Mucosa of descending colon (tissue), 3 donors: ENCODE results near the gene TMEM132C. TPM values are rescaled to one million over a fixed set of nuclear protein-coding genes. Genes with fewer than 3 reads are reported as not detected.

Experiments
- ATAC-seq: fragments of 200-7000 bp; cut with Tn5 transposase; one replicate; pipeline ENCODE4 v1.9.1; 2020; ENCODE audit warnings: mild to moderate bottlenecking, moderate library complexity
- DNase-seq, 3 donors: peaks; one replicate each; pipeline ENCODE4 v3.0.0-alpha.2; 2020
- H3K36me3 ChIP-seq: fragments of 200-600 bp; one replicate; pipeline ENCODE4 v1.8.0; 2021; ENCODE audit warnings: low read depth, mild to moderate bottlenecking
- H3K4me1 ChIP-seq: fragments of 200-600 bp; one replicate; pipeline ENCODE4 v1.8.0; 2021; ENCODE audit warnings: low read depth, mild to moderate bottlenecking
- H3K4me3 ChIP-seq: fragments of 200-600 bp; one replicate; pipeline ENCODE4 v1.8.0; 2021; ENCODE audit warnings: mild to moderate bottlenecking
- H3K9me3 ChIP-seq: fragments of 200-600 bp; one replicate; pipeline ENCODE4 v1.8.0; 2021; ENCODE audit warnings: mild to moderate bottlenecking
- intact Hi-C, 2 donors: fragments of 100-400 bp; cut with DNase I in 1 of 2; cut with micrococcal nuclease in 1 of 2; formaldehyde crosslinking; loops; one replicate each; pipeline versions ENCODE4 v1.11.0 to v1.11.1; 2022; cut with DNase I, micrococcal nuclease
- total RNA-seq, 3 donors: library from RNA; stranded (reverse); fragmentation: NEBNext Ultra II Directional in 2 of 3; extraction: Animal tissue kit (Norgen Biotek cat#: 25700) in 2 of 3; gene quantifications; one replicate each; pipeline versions ENCODE4 v1.2.1 to v1.2.4, GENCODE V29; 2021 to 2023
- TF ChIP-seq, protein P1 (sequence below): fragments of 200-600 bp; IDR thresholded peaks from one replicate; pipeline ENCODE4 v1.8.0; 2022; ENCODE audit warnings: antibody characterized with exemption, mild to moderate bottlenecking
- donor health status: DM: no; HTN: no; CAD: no; lungs with moderate emphysema.
- donor health status: DM: no; HTN: no; CAD: no.
- donor health status: DM: no; HTN: yes; CAD: no.

TMEM132C gene
- total RNA-seq, 3 donors from 2014 or later, result 0.23 to 2.4 (median 1.2) TPM

DNA sequence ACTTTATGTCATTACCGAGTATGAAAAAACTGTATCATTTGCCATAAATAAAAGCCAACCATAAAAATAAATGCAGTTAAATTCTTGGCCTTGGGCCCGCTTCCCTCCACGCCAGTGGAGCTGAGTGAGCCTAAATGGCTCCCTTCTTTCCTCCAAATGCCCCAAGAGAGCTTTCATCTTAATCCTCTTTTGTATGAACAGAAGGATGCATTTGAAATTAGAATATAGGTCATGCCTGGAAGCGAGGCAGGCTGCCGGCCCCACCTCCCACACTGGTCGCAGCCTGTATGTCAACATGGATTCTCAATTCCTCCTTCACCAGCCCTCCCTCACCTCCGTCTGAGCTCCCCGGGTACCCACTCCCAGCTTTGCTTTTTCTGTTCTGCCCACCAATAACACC is 311.1 kb downstream of the TMEM132C start:
- Histone ChIP-seq H3K4me1 (no peaks in the 10 kb centered on the region), H3K9me3 (no peaks in the 10 kb centered on the region), H3K4me3 (no peak overlapping the region), H3K36me3 (no peaks in the 10 kb centered on the region)
- ATAC-seq (no peak), DNase-seq (no peak)
- intact Hi-C loops, result no loop called here
- TF ChIP-seq, protein P1, sequence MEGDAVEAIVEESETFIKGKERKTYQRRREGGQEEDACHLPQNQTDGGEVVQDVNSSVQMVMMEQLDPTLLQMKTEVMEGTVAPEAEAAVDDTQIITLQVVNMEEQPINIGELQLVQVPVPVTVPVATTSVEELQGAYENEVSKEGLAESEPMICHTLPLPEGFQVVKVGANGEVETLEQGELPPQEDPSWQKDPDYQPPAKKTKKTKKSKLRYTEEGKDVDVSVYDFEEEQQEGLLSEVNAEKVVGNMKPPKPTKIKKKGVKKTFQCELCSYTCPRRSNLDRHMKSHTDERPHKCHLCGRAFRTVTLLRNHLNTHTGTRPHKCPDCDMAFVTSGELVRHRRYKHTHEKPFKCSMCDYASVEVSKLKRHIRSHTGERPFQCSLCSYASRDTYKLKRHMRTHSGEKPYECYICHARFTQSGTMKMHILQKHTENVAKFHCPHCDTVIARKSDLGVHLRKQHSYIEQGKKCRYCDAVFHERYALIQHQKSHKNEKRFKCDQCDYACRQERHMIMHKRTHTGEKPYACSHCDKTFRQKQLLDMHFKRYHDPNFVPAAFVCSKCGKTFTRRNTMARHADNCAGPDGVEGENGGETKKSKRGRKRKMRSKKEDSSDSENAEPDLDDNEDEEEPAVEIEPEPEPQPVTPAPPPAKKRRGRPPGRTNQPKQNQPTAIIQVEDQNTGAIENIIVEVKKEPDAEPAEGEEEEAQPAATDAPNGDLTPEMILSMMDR, result no peak

DNA sequence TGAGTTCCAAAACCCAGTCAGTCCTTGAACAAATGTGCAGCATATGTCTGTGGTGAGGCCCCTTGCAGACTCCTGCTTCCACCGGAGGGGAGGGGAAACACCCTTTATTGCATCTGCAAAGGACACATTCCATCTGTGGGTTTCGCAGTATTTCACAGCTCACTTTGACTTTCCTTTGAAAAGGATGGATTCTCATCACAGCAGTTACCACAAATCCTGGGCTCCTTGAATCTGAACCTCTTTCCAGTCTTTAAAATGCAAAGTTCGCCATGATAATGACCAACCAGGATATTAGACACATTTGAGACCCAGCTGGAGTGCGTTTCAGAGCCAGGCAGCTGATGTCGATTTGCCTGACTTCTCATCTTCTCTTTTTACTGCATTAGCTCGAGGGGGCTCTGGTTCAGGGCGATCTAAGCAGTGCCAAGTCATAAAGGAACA is 314.4 kb downstream of the TMEM132C start:
- Histone ChIP-seq H3K4me3 (no peak overlapping the region), H3K9me3 (no peaks in the 10 kb centered on the region), H3K4me1 (no peaks in the 10 kb centered on the region), H3K36me3 (no peaks in the 10 kb centered on the region)
- intact Hi-C loops, result no loop called here
- TF ChIP-seq, protein P1, result no peak
- DNase-seq (no peak), ATAC-seq (no peak)

DNA sequence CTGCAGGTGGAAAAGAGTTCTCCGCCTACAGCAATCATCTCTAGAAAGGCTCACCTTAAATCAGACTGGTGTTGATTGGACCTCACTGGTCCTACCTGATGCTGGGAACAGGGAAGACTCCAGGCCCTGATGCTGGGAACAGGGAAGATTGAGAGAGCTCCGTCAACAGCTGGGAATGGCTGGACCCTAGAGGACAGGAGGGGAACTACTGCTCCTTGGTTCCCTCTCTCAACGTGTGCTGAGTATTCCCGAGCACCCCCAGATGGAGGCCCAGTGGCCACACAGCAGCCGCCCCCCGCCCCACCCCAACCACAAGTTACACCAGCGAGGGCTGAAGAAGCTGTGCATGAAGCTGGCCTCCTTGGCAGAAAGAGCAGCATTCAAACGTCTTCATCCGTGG is 316.5 kb downstream of the TMEM132C start:
- no peaks in the 10 kb centered on the region for H3K4me1 ChIP-seq
- intact Hi-C loops, result no loop called here
- ATAC-seq, result peak; percentile 30
- H3K36me3 ChIP-seq, result no peaks in the 10 kb centered on the region
- DNase-seq, result no peak
- H3K4me3 ChIP-seq, result no peak overlapping the region
- H3K9me3 ChIP-seq, result no peaks in the 10 kb centered on the region
- TF ChIP-seq, protein P1, result no peak

DNA sequence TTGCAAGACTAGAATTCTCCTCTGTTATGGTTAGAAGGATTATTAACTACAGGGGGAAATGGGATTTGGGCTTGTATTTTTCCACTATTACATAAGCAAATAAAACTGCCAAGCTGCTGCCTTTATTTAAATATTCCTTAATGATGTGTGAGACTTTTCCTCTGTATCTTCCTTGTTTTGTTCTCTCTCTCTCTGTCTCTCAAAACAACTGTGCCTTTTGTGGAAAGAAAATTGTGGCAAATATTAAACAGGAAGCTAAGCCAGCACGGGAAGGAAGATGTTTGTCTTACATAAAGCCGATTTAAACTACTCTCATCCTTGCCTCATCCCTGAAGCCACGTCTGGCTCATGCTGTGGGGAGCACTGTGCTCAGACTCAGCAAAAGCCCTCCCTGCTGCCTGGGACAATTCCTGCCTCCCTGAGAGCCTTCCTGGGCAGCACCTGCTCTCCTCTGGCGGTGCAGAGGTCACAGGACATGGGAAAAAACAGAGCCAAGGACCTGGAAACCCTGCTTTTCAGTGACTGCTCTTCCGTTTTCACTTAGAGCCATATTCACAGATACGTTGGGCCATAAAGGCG is 319.6 kb downstream of the TMEM132C start:
- TF ChIP-seq, protein P1, result no peak
- no peaks in the 10 kb centered on the region for H3K9me3 ChIP-seq
- DNase-seq, result no peak
- intact Hi-C loops, result no loop called here
- peak; percentile 53 for ATAC-seq
- no peak overlapping the region for H3K4me3 ChIP-seq
- H3K36me3 ChIP-seq, result no peaks in the 10 kb centered on the region
- no peaks in the 10 kb centered on the region for H3K4me1 ChIP-seq

DNA sequence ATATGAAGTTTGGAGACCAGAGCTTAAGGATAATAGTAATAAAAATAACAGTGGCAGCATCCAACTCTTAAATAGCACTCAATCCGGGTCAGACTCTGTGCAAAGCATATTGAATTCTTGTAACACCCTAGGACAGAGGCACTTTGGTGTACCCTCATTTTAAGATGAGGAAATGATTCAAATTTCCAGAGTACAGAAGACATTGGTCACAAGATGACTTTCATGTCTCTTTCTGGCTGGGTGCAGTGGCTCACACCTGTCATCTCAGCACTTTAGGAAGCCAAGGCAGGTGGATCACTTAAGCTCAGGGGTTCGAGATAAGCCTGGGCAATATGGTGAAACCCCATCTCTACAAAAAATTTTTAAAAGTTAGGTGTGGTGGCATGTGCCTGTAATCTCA is 320.9 kb downstream of the TMEM132C start:
- no peak for DNase-seq
- H3K9me3 ChIP-seq, result no peaks in the 10 kb centered on the region
- H3K36me3 ChIP-seq, result no peaks in the 10 kb centered on the region
- intact Hi-C loops, result no loop called here
- no peak for ATAC-seq
- no peak overlapping the region for H3K4me3 ChIP-seq
- TF ChIP-seq, protein P1, result no peak
- no peaks in the 10 kb centered on the region for H3K4me1 ChIP-seq
